ENCODE measurements around the gene PCMT1.

DNA sequence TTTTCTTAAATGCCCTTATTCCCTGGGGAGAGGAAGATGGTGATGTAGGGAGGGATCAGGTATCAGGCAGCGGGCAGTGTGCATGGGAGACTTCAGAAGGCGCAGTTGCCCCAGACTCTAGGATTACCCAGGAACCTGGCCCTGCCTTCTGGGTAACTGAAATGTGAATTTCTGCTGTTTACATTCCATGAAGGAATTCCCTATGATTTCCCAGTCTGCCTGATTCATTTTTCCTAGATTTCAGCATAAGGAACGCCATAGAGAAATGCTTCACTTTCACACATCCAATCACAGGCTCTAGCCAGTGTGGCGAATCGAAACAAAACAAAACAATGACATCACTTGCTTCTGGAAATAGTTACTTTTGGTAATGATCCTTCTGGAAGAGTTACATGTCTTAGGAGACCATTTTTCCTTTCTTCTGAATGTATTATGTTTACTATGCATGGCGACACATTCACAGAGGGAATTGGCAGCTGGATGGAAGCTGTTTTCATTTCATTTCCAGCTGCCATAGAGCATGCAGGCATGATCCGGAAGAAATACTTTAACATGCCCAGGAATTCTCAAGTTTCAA lies 81.3 kb downstream of the PCMT1 start:
- TF ChIP-seq EZH2phosphoT487 (IDR thresholded peaks at IDR 0.05; ENCODE audit: low read depth, severe bottlenecking, unreplicated experiment): no peak
- TF ChIP-seq, protein P1, sequence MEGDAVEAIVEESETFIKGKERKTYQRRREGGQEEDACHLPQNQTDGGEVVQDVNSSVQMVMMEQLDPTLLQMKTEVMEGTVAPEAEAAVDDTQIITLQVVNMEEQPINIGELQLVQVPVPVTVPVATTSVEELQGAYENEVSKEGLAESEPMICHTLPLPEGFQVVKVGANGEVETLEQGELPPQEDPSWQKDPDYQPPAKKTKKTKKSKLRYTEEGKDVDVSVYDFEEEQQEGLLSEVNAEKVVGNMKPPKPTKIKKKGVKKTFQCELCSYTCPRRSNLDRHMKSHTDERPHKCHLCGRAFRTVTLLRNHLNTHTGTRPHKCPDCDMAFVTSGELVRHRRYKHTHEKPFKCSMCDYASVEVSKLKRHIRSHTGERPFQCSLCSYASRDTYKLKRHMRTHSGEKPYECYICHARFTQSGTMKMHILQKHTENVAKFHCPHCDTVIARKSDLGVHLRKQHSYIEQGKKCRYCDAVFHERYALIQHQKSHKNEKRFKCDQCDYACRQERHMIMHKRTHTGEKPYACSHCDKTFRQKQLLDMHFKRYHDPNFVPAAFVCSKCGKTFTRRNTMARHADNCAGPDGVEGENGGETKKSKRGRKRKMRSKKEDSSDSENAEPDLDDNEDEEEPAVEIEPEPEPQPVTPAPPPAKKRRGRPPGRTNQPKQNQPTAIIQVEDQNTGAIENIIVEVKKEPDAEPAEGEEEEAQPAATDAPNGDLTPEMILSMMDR (IDR thresholded peaks at IDR 0.05; ENCODE audit: poor library complexity): no peak

All from hepatocyte (in vitro differentiated cells).